GM18519 (cell line): ENCODE measurements around the gene GRB7.
"Not testable (repeated sequence)": the region's sequence is repeated elsewhere in the genome, so short reads cannot be mapped to it uniquely, and the experiment has no call there.

Source experiments
- ATAC-seq: cut with Tn5 transposase; IDR thresholded peaks from one replicate; pipeline ENCODE4 v1.9.1; 2021; ENCODE audit warnings: mild to moderate bottlenecking, moderate library complexity; ENCODE audit not compliant: unreplicated experiment, low FRiP score

Gene GRB7

DNA sequence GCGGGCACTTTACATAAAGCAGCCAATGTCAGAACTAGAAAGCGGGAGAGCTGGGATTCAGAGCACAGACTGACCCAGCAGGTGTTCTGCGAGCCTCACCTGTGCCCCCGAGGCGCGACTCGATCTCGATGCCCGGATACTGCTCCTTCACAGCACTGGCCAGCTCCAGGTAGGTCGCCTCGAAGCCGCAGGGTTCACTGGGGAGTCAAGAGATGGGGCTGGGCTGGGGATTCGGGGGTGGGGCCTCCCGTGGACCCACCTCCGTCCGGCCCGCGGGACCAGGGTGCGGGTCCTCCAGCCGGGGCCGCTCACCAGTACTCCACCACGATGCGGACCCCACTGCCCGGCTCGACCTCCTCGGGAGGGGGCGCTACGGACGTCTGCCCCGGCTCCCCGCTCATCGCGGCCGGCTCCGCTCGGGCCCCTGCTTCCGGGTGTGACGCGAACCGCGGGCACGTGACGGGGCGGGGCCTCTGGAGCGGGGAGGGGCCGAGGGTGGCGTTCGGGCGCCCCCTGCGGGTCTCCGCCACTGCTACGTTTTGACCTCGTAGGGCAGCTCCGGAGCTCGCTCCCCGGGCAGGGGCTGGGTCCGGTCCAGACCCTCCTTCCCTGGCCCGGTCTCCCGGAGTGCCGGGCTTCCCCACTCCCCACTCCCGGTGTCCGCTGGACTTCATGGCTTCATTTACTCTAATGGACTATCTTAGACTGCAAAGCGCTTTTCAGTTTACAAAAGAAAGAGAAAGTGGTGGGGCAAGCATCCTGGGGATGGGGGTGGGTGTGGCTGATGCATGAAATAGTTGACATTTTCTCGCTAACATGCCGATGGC lies 7.4 kb upstream of the GRB7 start, which contains the start of gene MIEN1:
Gene MIEN1 (minus strand): TSS at position 438 of the 827 bp plus-strand sequence. CDS start 37 bp downstream, at position 401.
- ATAC-seq: peak; percentile 70

DNA sequence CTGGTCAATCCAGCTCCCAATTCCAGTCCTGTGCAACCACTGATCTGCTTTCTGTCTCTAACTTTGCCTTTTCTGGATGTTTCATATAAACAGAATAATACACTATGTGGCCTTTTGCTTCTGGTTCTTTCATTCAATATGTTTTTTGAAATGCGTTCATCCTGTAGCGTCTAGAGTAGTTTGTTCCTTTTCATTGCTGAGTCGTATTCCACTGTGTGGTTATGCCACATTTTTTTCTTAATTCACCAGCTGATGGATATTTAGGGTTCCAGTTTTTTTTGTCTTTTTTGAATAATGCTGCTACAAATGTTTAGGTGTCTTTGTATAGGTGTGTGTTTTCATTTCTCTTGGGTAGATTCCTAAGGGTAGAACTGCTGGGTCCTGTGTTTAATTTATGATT lies 5.2 kb upstream of the GRB7 start:
- ATAC-seq: no peak

DNA sequence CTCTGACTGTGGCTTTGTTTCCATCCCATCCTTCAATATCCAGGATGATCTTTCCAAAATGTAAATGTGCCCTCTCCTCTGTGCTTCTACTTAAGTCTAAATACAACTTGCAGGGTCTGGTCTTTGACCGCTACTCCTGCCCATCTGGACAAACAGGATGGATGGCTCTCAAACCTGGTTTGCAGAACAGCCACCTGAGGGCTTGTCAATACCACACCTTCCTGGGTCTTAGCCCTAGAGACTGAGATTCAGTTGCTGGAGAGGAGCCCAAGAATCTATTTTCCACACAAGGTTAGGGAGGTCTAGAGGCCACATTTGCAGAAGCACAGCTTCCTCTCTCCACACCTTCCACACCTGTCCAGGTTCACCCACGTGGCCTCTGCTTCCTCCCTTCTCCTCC lies 1.9 kb upstream of the GRB7 start:
- no peak for ATAC-seq

DNA sequence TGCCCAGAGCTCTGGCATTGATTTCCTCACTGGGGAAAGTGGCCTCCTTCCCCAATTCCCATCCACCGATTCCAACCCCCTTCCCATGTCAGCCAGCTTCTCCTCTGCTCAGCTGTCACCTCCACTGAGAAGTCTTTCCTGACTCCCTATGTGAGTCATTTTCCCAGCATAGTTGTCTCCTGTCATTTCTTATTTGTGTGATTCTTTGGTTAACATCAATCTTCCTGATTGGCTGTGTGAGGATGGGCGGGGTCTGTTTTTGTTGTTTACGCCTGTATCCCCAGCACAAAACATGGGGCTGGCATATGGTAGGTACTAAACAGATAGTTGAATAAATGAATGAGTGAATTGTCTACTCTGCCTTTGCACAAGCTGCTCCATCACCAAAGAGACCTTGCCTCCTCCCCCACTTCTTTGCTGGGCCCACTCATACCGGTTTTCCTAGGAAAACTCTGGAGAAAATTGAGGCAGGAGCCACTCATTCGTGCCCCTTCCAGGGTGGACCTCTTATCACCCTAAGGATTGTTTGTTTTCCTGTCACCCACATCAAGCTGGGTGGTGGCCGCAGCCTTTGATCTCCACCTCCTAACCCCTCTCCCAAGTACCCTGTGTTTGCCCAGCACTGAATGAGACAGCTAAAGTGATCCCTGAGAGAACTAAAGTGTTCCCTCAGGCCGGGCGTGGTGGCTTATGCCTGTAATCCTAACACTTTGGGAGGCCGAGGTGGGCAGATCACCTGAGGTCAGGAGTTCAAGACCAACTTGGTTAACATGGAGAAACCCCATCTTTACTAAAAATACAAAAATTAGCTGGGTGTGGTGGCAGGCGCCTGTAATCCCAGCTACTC lies 1.2 kb upstream of the GRB7 start:
- ATAC-seq: no peak

DNA sequence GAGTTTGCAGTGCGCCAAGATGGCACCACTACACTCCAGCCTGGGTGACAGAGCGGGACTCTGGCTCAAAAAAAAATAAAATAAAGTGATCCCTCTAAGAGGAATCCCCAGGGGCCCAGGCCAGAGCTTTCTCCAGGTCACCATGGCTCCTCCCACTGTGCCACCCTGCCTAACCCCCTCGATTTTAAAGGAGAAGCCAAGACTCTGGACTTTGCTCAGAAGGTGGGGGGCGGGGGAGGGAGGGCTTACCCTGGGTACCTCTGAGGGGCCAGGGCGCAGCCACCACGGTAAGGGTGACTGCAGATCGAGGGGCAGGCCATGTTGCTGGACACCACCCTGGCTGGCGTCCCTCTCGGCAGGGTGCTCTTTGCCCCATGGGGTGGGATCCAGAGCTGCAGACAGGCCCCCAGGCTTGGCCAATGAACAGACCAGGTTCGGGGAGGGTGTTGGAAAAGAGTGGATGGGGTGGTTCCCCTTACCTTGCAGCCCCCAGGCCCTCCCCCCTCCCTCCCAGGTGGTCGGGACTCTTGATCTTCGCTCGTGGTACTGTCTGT lies 455 bp upstream of the GRB7 start:
- ATAC-seq: no peak

DNA sequence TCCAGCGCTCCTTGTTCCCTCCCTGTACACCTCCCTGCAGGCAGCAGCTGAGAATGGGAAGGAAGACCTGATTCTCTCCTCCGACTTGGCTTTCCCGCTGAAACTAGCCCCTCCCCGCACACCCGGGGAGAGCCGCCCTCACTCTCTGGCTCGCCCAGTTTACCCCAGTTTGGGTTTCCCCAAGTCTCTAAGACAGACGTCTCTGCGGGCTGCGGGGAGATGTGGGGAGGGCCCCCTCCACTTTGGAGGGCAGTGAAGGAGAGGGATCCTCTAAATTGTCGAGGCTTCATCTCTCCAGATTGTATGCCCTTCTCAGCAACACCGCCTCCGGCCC lies 797 bp downstream of the GRB7 start:
- ATAC-seq: no peak

DNA sequence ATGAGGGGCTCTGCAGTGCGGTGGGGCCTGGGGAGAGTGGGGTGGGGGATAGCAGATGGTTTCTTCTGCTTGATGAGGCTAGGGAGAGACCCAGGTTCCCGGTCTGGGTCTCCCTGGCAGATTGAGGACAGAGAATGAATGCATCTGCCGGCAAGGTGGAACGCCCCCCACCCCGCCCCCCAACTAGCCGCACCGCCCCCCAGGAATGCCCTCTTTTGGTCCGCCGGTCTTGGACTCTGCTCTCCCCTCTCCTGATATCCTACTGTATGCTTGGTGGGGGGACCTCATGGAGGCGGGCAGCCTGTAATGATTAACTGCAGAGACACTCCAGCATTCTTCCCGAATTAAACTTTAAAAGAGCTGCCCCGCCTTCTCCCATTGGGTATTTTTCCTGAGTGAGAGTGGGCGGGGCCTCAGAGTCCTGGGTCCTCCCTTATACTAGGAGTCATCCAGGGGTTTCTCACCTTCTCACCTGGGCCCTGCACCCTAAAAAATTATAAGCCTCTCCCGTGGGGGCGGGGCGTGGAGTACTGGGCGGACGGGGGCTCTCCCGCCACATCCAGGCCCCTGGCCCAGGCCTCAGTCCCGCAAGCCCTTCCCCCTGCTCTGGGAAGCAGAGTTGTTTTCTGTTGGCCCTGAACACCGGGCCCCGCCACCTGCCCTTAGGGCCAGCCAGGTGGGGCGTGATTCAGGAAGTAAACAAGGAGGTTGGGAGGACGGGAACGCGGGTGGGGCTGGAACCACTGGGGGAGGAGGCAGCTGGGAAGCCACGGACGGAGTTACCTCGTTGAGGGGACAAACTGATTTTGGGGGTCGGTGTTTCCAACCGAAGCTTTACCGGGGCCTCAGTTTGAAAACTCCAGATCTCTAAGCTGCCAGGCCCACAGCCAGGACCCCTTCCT lies 1.5 kb downstream of the GRB7 start:
- no peak for ATAC-seq

DNA sequence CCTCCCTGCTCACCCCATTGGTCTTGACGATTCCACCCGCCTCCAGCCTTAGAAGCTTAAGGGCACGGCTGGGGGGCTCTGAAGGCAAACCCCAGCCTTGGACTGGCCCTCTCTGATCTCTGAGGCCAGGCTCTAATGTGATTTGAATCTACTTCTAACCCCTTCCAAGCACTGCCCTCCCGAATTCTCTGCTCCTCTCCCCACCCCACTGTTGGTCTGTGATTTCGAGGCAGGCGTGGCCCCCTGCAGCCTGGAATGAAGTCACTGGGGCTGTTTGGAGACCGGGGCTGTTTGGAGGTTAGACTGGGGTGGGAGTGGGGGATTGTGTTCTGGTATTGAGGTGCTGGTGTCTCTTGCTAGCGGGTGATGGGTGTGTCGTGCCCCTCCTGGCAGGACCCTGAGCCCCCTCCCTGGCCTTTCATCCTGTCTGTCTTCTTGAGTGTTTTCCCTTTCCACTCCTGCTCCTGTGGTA lies 2.2 kb downstream of the GRB7 start:
- no peak for ATAC-seq

DNA sequence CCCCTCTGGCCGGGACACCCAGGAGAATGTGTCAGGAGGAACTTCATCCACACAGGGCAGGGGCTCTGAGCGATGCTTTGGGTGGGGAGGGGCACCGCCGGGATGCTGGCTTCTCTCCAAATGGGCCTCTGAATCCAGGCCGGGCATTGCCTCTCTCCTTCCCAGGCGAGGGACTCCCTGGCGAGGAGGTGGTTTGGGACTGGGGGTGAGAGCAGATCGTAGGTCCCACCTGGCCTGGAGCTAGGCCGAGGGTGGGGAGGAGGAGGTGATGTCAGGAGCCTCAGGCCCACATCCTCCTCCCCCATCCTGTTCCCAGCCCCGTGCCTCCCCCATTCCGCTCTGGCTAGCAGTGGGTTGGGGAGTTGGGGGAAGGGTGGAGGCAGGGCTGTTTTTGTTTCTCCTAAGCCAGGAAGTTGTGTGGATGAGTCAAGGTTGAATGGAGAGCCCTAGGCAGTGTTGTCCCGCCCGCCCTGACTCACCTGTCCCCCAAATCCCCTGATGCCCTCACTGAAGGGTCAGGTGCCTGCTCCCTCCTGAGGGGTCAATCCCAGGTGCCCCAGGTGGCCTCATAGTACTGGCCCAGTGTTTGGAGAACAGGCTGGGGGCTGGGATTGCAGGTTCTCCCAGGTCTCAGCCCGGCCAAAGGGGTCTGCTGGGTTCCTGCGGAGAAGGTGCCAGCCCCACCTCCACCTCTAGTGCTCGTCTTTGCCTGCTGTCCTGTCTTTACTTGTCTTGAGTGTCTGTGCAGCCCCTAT lies 2.8 kb downstream of the GRB7 start:
- ATAC-seq: no peak

DNA sequence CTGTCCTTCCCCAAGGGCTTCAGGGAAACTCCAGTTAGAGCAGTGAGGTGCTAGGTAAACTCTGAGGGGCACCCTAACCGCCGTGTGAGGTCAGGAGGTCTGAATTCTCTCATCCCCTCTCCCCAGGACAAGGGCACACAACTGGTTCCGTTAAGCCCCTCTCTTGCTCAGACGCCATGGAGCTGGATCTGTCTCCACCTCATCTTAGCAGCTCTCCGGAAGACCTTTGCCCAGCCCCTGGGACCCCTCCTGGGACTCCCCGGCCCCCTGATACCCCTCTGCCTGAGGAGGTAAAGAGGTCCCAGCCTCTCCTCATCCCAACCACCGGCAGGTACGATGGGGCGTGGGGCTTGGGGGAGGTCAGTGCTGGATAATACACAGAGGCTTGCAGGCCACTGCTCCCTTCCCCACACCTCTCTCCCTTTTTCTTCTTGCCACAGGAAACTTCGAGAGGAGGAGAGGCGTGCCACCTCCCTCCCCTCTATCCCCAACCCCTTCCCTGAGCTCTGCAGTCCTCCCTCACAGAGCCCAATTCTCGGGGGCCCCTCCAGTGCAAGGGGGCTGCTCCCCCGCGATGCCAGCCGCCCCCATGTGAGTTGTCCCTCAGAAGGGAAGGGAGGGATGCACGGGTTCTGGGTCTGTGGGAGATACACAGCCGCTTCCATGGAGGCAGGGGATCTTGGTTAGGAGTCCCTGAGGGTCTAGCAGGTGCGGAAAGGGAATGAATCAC lies 4.6 kb downstream of the GRB7 start:
- ATAC-seq: no peak

DNA sequence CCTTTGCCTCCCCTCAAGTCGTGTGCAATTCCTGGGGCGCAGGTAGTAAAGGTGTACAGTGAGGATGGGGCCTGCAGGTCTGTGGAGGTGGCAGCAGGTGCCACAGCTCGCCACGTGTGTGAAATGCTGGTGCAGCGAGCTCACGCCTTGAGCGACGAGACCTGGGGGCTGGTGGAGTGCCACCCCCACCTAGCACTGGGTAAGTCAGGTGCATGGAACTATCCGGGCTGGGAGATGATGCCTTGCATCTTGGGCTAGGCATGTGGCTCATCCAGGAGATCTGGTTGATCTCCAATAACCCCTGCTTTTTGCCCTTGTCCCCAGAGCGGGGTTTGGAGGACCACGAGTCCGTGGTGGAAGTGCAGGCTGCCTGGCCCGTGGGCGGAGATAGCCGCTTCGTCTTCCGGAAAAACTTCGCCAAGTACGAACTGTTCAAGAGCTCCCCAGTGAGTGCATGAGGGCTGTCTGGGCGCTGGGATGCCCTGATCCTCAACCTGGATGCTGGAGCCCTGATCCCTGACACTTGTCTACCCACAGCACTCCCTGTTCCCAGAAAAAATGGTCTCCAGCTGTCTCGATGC lies 5.2 kb downstream of the GRB7 start:
- ATAC-seq: no peak

DNA sequence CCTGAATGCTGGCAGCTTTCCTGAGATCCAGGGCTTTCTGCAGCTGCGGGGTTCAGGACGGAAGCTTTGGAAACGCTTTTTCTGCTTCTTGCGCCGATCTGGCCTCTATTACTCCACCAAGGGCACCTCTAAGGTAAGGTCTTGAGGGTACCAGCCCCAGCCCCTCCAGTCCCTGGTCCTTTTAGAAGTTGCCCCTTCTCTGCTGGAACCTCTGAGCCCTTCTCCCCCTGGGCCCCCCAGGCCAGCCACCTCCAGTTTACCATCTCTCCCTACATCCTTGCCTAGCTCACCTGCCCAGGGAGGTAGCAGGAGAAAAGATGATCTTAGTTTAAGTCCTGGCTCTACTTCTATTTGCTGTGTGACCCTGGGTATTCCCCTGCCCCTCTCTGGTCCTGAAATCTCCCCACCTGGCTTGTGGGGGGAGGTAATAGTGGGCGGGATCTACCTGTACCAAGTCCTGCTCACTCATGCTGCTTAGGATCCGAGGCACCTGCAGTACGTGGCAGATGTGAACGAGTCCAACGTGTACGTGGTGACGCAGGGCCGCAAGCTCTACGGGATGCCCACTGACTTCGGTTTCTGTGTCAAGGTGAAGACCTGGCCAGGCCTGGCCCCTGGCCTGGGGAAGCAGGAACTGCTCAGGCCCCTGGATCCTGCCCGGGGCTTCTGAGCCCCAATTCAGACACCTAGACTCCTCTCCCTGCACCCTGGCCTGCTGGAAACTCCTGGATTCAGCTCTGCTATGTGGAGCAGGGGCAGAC lies 6.5 kb downstream of the GRB7 start:
- no peak for ATAC-seq

DNA sequence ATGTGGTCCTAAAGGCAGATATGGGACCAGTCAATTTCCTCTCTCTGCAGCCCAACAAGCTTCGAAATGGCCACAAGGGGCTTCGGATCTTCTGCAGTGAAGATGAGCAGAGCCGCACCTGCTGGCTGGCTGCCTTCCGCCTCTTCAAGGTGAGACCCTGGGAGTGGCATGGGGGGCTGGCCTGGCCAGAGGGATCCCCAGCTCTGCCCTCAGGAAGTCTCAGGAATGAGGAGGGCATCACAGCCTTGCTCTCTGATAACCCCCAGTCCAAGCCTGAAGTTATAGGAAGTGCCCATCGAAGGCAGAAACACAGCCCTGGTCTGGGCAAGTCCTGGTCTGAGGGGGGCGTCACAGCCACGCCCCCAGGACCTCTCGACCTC lies 7.1 kb downstream of the GRB7 start:
- ATAC-seq: no peak

DNA sequence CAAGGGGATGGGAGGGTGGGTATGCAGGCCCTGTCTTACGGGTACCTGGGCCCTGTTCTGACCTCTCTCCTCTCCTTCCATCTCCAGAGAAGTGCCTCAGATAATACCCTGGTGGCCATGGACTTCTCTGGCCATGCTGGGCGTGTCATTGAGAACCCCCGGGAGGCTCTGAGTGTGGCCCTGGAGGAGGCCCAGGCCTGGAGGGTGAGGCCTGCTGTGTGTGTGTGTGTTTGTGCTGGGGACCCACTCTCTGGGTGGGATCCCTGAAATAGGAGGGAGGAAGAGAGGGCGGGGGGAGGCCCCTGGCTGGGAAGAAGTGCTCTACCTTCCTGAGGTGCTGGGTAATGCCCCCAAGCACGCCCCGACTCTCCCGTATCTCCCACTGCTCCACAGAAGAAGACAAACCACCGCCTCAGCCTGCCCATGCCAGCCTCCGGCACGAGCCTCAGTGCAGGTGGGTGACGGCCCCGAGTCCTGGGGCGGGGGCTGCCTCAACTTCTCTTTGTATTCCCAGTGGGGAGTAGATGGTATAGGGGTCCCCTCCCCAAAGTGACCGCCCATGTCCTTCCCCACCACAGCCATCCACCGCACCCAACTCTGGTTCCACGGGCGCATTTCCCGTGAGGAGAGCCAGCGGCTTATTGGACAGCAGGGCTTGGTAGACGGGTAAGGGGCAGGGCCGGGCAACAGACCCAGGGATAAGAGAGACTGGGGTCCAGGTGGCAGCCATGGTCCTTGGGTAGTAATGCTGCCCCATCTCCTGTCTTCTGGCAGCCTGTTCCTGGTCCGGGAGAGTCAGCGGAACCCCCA lies 7.8 kb downstream of the GRB7 start:
- no peak for ATAC-seq

DNA sequence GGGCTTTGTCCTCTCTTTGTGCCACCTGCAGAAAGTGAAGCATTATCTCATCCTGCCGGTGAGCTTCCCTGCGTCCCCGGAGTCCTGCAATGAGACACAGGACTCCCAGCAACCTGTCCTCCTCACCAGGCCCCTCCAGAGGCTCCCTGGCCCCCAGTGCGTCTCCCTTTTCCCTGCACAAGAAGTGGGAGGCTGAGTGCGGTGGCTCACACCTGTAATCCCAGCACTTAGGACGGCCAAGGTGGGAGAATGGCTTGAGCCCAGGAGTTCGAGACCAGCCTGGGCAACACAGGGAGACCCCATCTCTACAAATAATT lies 8.4 kb downstream of the GRB7 start:
- ATAC-seq: no peak

DNA sequence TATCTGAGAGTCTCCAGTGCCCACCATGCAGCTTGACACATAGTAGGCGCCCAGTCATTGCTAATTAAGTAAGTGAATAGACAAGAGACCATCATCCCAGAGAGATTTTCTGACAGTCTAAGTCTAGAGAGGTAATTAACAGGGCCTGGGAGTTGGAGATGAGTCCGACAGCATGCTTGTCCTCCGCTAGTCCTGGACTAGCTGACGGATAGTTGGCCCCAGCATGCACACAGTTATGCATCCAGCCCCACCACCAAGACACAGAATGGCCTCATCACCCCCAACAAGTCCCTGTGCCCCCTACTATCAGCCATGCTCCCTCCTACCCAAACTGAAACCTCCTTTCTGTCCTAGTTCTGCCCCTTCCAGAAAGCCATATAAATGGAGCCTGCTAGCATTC lies 10.0 kb downstream of the GRB7 start:
- ATAC-seq: no peak

DNA sequence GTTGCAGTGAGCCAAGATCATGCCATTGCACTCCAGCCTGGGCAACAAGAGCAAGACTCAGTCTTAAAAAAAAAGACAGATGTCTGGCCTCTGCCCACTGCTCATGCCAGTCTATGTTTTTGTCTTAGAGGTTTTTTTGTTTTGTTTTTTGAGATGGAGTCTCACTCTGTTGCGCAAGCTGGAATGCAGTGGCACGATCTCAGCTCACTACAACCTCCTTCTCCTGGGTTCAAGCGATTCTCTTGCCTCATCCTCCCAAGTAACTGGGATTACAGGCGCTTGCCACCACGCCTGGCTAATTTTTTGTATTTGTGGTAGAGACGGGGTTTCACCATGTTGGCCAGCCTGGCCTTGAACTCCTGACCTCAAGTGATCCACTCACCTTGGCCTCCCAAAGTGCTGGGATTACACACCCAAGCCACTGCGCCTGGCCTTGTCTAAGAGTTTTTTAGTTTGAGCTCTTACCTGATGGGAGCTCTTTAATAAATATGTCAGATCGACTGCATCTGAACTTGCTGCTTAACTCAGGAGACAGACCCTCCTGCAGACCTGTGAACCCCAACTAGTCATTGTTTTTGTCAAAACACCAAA lies 10.8 kb downstream of the GRB7 start:
- not testable (repeated sequence) for ATAC-seq
